22Rv1 (cell line): ENCODE data around the gene MMP14.

ENCODE experiments used
- CTCF ChIP-seq: fragments of 450-650 bp; IDR thresholded peaks from 2 replicates; pipeline ENCODE4 v1.5.1; 2017; ENCODE audit warnings: mild to moderate bottlenecking
- ZFX ChIP-seq: fragments of 450-650 bp; IDR thresholded peaks from 2 replicates; pipeline ENCODE4 v1.6.1; 2017; ENCODE audit warnings: antibody characterized with exemption, borderline replicate concordance

- TF ChIP-seq CTCF (no peak), ZFX (no peak)
These were observed 39.1 kb upstream of the MMP14 start for GRCh38 chr14:22797017-22797917.
